22Rv1 (cell line): ENCODE measurements around the gene FGGY.

Experiments used
- ZFX ChIP-seq: fragments of 450-650 bp; IDR thresholded peaks from 2 replicates; pipeline ENCODE4 v1.6.1; 2017; ENCODE audit warnings: antibody characterized with exemption, borderline replicate concordance
- TF ChIP-seq, protein P1 (sequence below): fragments of 450-650 bp; IDR thresholded peaks from 2 replicates; pipeline ENCODE4 v1.5.1; 2017; ENCODE audit warnings: mild to moderate bottlenecking

DNA sequence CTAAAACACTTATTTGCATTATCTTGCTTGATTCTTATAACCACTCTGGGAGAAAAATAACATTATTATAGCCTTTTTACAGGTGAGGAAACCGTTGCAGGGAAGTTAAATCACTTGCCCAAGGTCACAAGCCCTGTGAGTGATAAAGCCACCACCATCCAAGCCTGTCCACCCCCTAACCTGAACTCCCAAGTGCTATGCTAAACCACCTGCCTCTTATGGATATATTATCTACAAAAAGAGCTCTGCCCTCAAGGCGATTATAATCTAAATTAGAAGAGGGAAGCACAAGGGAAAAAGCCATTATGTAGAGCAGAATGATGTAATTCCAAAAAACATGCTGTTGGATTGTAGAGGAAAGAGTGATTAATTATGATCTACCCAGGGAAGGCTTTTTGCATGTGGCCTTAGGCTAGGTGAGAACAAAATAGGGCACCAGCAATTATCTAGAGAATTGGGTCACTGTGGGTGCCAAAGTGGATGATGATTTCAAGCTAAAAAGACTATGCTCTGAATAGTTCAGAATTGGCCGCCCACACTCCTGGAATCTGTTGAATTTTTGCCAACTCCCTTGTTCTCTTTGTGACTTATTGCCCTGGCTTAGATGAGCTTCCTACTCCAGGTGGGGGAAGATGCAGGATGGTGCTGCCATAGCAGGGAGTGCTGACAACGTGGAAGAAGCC lies 205.3 kb downstream of the FGGY start:
- TF ChIP-seq, protein P1, sequence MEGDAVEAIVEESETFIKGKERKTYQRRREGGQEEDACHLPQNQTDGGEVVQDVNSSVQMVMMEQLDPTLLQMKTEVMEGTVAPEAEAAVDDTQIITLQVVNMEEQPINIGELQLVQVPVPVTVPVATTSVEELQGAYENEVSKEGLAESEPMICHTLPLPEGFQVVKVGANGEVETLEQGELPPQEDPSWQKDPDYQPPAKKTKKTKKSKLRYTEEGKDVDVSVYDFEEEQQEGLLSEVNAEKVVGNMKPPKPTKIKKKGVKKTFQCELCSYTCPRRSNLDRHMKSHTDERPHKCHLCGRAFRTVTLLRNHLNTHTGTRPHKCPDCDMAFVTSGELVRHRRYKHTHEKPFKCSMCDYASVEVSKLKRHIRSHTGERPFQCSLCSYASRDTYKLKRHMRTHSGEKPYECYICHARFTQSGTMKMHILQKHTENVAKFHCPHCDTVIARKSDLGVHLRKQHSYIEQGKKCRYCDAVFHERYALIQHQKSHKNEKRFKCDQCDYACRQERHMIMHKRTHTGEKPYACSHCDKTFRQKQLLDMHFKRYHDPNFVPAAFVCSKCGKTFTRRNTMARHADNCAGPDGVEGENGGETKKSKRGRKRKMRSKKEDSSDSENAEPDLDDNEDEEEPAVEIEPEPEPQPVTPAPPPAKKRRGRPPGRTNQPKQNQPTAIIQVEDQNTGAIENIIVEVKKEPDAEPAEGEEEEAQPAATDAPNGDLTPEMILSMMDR, result no peak
- no peak for TF ChIP-seq ZFX
